HG03095 (cell line): Measurements from ENCODE around the gene SND1.

ENCODE experiments used
- ATAC-seq: cut with Tn5 transposase; IDR thresholded peaks from one replicate; pipeline ENCODE4 v1.9.1; 2021; ENCODE audit warnings: moderate library complexity; ENCODE audit not compliant: unreplicated experiment

Gene SND1

DNA sequence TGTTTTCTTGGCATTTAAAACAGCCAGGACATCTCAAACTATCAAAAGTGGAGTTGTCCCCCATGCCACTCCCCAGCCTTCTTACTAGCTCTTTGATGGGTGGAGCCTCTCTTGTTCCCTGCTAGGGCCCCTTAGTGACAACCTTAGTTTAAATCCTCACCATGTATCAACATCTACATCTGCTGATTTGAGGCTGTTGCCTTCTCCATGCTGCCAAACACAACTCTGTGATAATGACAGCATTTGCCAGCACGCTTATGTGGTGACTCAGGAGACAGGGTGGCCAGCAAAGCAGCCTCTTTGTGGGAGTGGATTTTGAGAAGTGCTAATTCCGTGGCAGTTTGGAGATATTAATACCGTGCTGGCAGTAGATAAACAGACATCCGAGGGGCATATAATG lies 233.8 kb downstream of the SND1 start:
- no peak for ATAC-seq

DNA sequence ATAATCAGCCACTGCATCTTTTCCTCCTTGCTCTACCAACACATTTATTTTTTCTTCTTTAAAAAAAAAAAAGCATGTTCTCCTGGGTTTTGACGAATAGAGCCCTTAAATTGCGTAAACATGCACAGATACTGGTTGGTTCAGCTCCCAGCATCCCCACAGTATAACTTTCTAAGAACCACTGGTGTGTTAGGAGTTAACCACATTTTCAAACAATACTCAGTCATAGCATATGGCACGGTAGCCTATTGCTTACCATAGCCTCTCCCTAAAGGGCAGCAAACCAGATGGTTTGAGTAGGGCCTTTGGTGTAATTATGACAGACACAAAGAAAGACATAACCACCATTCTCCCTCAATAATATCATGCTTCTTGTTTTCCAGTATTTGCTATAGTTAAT lies 234.3 kb downstream of the SND1 start:
- ATAC-seq = no peak

DNA sequence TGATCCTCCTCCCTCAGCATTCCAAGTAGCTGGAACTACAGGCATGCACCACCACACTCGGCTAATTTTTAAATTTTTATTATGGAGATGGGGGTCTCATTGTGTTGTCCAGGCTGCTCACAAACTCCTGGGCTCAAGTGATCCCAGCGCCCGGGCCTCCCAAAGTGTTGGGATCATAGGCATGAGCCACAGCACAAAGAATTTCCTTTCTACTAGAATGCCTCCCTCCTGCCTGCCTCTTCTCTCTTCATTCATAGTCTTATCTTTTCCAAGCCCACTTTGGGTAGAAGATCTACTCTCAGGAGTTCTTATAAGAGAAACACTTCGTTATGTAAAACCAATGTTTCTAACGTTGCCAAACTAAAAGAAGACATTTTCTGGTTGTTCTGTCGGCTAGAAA lies 235.1 kb downstream of the SND1 start:
- ATAC-seq = no peak

DNA sequence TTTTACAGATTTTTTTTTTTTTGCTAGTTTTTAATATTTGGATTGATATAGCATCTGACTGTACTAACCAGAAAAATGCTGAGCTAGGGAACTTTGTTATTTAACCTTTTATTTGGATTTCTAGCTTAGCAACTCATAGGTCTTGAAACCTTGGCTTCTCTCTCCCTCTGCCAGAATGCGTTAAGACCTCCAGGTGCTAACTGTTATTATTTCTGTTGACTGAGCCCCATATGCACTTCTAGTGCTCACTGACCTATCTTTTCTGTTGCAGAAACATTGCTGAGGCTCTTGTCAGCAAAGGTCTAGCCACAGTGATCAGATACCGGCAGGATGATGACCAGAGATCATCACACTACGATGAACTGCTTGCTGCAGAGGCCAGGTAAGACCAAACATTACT lies 235.6 kb downstream of the SND1 start:
- no peak for ATAC-seq

DNA sequence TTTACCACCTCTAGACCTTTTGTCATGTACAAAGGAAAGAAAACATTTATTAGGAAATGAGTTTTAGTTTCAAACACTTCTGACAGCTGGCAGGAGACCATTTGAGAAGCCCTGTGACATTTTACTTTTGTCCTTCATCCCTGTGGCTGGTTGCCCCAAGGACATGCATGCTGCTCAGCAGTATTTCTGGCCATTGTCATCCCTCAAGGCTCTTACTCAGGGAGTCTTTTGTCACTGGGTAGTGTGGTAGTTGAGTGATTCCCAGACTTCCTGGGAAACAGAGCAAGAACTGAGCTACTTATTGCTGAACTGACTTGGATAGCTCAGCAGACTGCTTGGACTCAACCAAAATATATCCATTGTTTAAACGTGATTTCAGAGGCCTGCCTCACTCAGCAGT lies 236.4 kb downstream of the SND1 start:
- no peak for ATAC-seq

GRCh38 chr7:127888825-127889224 lies 236.8 kb downstream of the SND1 start:
- no peak for ATAC-seq

DNA sequence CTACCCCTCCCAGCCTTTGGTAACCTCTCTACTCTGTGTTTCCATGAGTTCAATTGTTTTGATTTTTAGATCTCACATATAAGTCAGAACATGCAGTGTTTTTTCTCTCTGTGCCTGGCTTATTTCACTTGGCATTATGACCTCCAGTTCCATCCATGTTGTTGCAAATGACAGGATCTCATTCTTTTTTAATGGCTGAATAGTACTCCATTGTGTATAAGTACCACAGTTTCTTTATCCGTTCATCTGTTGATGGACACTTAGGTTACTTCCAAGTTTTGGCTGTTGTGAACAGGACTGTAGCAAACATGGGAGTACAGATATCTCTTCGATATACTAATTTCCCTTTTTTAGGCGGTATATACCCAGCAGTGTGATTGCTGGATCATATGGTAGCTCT lies 237.7 kb downstream of the SND1 start:
- ATAC-seq = no peak

DNA sequence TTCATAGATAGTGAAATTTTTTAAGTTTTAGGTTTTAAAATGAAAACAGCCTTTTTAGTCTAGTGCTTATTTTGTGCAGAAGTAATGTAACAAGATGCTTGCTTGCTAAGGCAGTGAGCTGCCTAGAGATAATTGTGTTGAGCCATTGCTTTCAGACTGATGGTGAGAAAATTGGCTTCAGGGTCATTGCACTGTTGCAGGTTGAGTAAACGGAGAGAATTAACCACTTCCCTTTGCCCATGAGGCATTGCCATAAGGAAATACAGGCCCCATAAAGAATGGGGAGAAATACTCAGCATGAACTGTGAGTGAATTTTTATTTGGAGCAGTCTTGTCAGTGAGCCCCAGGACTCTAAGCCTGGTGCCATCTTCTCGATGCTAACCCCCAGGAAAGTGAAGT lies 238.7 kb downstream of the SND1 start:
- no peak for ATAC-seq

DNA sequence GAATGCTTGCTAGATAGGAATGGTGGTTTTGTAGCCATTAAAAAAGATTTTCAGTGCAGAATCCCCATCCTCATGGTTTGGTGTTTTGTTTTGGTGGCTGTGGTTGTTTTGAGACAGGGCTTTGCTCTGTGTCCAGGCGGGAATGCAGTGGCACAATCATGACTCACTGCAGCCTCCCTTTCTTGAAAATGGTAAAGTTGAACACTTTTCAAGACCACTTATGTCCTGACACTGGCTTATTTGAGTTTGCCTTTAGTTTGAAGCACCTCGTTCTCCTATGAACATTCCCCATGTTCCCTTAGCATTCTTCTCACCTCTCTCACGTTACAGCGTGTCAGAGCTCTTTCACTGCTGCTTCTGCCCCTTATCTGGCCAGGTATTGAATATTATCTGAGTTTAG lies 239.2 kb downstream of the SND1 start:
- ATAC-seq = no peak

DNA sequence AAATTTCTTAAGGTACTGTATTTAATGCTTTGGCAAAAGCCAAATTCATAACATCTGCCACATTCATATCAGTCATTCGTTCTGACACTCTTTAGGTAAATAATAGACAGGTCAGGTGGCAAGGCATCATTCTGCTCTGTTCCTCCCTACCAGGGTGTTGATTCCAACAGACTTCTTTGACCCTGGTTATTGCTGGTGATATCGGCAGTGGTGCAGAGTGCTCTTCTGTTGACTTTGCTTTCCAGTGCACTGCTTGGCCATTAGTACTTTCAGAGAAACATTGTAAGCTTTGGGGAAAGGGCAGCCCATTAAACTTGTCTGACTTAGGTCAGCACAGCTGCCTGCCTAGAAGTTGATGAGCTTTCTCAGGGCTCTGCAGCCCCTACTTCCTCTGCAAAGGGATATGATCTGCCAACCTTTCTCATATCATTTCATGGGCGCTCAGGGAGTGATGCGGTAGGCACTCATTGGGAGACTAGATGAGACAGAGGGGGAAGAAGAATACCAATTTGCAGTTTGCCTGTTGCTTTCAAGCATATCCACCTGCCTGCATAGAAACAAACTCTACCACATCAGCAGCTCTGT lies 240.0 kb downstream of the SND1 start:
- ATAC-seq = no peak

DNA sequence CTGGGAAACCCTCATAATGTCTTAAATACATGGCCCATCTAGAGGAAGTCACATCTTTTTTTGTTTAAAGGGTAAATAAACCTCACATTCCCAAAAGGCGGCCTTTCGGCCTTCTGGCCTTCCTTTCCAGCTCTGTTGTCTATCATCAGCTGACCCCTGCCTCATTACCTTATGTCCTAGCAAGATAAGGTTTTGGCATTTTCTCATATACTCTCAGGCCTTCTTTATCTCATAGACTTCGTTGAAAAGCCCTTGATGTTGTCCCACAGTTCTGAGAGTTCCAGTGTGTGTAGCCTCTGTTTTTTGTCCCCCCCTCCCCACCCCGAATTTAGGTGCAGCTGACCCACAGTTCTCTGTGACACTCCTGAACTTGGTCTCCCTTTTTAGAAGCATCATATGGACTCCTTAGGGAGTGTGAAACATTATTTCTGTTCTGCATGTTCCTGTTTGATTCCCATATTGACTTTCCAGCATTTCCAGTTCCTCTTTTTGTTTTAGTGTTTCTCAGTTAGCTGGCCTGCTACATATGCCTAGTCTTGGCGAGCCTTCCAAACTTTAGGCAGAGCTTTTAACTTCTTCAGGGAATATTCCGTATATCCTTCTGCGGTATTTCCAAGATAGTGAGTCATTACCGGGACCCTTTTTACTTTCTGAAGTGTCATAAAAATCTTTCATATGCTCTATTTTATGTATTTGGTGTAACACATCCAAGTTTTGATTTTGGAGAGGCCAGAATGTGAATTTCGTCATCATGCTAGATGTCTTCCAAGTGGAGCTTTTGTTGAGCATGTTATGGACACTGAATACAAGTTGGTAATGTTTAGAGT lies 240.7 kb downstream of the SND1 start:
- ATAC-seq = no peak

DNA sequence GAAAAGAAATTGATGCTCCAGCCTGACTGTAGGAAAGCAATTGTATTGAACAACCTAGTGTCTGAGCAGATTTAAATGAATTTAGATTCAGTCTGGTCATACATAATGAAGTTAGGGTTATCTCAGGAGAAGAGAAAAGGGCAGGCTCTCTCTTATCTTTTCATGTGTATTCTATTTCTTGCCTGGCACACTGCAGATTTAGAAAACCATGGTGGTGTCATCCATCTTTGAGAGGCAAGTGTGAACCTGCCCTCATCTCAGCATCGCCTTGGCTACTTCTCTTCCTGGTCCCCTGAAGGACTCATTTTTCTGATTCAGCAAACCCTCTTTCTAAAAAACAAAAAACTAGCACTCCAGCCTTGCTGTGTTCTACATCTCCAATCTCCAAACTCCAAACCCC lies 241.6 kb downstream of the SND1 start:
- ATAC-seq = no peak

- no peak for ATAC-seq
These were observed 242.6 kb downstream of the SND1 start for GRCh38 chr7:127894588-127894987.

GRCh38 chr7:127895360-127895759 lies 243.4 kb downstream of the SND1 start:
- no peak for ATAC-seq

DNA sequence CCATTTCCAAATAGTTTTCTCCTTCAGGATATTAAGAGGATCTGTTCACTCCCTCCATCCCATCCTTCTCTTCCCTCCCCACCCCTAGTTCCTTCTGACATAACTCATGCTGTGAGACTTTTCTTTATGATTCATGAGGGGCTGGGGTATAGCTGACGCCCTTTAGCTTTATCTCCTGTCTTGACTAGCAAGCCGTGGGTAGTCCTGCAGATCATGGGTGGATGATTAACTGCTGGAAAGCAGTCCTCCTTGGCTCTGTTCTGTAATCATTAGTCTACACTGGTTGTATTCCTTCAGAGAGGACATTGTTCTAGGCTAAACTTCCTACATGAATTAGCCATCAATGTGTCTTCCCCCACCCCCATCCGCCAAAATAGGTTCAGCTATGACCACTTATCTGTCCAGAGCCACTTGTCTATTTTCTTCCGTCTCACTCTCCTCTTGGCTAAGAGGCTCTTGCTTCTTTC lies 243.9 kb downstream of the SND1 start:
- no peak for ATAC-seq

DNA sequence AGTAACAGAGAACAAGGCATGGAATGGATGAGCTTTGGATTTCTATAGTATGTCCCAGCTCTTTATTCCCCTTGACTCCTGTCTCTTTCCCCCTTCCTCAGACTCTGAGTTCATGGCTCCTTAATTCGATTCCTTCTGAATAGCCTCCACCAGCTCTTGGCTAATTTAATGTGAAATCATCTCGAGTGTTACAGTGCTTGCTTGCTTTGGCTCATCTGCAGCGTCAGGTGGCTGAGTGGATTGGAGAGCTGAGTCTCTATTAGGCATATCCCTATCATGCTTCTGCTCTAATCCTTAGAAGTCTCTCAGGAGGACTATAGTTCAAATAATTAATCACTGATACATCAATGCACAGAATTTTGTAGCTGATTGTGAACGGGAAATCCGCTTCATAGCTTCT lies 244.7 kb downstream of the SND1 start:
- no peak for ATAC-seq

DNA sequence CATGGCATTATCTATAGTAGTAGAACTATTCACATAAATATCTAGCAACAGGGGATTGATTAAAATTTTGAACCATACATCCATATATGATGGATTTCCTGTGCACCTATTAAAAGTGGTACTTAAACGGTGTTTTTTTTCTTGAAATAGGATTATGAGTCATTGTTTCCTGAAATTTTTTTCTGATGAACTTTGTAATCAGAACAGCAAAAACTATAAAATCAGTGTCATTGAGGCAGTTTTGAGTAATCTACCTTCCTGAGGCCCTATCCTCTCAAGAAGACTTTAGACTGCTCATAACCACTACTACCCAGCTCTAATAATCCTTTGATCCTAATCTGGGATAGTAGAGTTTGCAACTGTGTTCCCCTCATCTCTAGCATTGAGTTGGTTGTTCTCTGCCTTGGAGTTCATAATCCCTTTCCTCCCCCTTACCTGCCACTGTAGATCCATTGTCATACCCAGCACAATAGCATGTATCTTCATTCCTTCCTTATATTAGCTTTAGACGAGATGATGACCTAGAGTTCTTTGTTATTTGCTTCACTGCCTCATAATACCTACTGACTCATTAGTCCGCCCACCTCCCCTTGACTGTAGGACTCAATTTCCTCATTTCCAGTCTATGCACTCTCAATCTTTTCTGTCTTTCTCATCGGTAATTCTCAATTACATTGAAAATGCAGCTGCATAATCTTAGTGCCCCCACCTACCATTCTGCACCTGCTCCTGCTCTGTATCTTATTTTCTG lies 245.9 kb downstream of the SND1 start:
- no peak for ATAC-seq

- no peak for ATAC-seq
These were observed 247.4 kb downstream of the SND1 start for GRCh38 chr7:127899411-127899810.

- no peak for ATAC-seq
These were observed 248.1 kb downstream of the SND1 start for GRCh38 chr7:127900141-127900540.

- ATAC-seq = peak; percentile 41
These were observed 249.0 kb downstream of the SND1 start for GRCh38 chr7:127900732-127901685.
